ENCODE measurements around the gene FRMPD1. TPM values are rescaled to one million over a fixed set of nuclear protein-coding genes. Genes with fewer than 3 reads are reported as not detected.

The FRMPD1 gene
- total and polyA plus RNA-seq, 10 of the 15 experiments (the other 5 are each of a cell fraction or from before 2014, with no cell fraction given), result 0.01 to 0.08 (median 0.05) TPM; not detected in 6

DNA sequence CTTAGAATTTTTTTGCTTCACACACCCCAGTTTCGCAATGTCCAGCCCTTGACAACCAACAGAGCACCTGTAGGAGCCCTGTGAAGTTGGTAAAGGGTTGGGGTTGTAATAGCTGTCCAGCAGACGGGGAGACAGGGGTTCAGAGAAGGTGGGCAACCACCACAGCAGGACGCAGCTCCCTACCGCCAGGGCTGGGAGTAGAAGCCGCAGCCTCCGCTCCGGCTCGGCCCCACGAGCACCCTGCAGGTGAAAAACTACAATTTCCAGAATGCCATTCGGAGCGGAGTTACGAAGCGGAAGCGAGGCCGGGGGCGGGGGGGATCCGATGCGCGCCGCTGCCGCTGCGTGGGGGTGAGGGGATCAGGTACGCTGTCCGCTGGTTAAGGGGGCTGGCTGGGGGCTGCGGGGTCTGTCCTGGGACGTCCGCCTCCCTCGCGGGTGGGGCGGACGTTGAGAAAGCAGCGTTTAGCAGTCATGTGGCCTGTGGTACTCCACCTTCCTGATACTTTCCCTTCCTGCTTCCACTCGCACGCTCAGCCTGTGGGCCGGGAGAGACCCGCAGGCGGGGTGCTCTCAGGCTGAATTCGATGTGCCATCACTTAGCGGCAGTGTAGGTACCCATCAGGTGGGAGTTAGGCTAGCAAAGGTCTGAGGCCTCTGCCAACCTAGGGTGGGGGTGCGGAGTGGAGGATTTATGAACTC is 102.9 kb downstream of the FRMPD1 start, which contains the start of gene TRMT10B:
Gene TRMT10B (plus strand): TSS at position 317 of the 702 bp plus-strand sequence. CDS start 8,127 bp downstream, outside the sequence.
- Histone ChIP-seq H3K27me3 (replicated peaks in 1 of 2; ENCODE audit: control insufficient read depth in 2 of 2, insufficient read depth in 2 of 2, low read length in 1 of 2) (no peaks in the 10 kb centered on the region; a peak in 1 of 4 replicates), H3K36me3 (ENCODE audit: control insufficient read depth in 2 of 2, insufficient read depth in 2 of 2, low read length in 1 of 2) (no peaks in the 10 kb centered on the region), H3K4me1 (ENCODE audit: control insufficient read depth, insufficient read depth, low read length) (peaks cover 4% of the 10 kb centered on the region; the same call in 1 of the 2 replicates), H3K4me2 (ENCODE audit: control insufficient read depth, insufficient read depth) (peak within 1 kb of the TSS; percentile 89), H3K79me2 (ENCODE audit: control insufficient read depth, insufficient read depth, low read length) (peaks cover 10% of the 10 kb centered on the region), H3K9ac (ENCODE audit: control insufficient read depth, insufficient read depth, low read length) (peak within 1 kb of the TSS; percentile 91), H3K4me3 (peak within 1 kb of the TSS; percentile 92), H4K20me1 (ENCODE audit: control insufficient read depth, insufficient read depth) (no peaks in the 10 kb centered on the region), H3K9me3 (replicated peaks; ENCODE audit: control insufficient read depth, insufficient read depth, low read length) (no peaks in the 10 kb centered on the region), H3K27ac (ENCODE audit: control insufficient read depth, insufficient read depth) (peak within 1 kb of the TSS; percentile 85), H2AFZ (ENCODE audit: control insufficient read depth, low read depth, low read length) (peak within 1 kb of the TSS; percentile 98)
- FAIRE-seq (peak; percentile 64), DNase-seq (ENCODE audit: low read depth, low spot score) (peak; percentile 34), ATAC-seq (peak; percentile 97)
- CTCF ChIA-PET, result no interaction called here
- BruUV-seq (replicated peaks), result TSS peak; percentile 84
- WGBS (ENCODE audit: insufficient coverage, insufficient replicate concordance, low lambda C conversion rate, missing lambda C conversion rate), result 4% methylated on average over 31 of the region's 40 CpGs
- SMC1A ChIA-PET (ENCODE audit: uncharacterized antibody, unreplicated experiment), result interaction anchor here (0.9 to 1.0 kb wide), 3 partner anchors 14 to 336 kb away, joined by 3 read pairs; no protein-coding TSS in a partner anchor
- POLR2A ChIA-PET, result no interaction called here
- RAD21 ChIA-PET (ENCODE audit: unreplicated experiment), result no interaction called here
- in situ Hi-C loops (cut with MboI), result no loop called here
- intact Hi-C loops (cut with micrococcal nuclease; ENCODE audit: unreplicated experiment), result loop anchor here (1.0 kb wide), 1 partner anchor 151 kb away; the partner anchor contains the start of gene SLC25A51
- TF ChIP-seq MYC (IDR thresholded peaks at IDR 0.05; ENCODE audit: insufficient read depth, insufficient read length, insufficient replicate concordance, low read length, severe bottlenecking) (no peak), RBBP5 (conservative IDR thresholded peaks at IDR 0.05) (no peak), CHD4 (IDR thresholded peaks at IDR 0.05) (no peak), EED (IDR thresholded peaks at IDR 0.05; ENCODE audit: low read depth) (peak; percentile 39; the same call in 1 of the 2 replicates), ZZZ3 (IDR thresholded peaks at IDR 0.05; ENCODE audit: control insufficient read depth, insufficient read length, low read depth) (no peak), SMC3 (IDR thresholded peaks at IDR 0.05; ENCODE audit: borderline replicate concordance, low read length) (no peak), TAF1 (IDR thresholded peaks at IDR 0.05; ENCODE audit: borderline replicate concordance, low read depth, low read length) (peak; percentile 49; the same call in 1 of the 2 replicates), CEBPB (IDR thresholded peaks at IDR 0.05; ENCODE audit: borderline replicate concordance in 1 of 2, low read depth in 2 of 2, low read length in 2 of 2) (0 out of 4 replicates have a peak, but pooled peaks of 1 of the 2 experiments have one; percentile 21), CBFB (IDR thresholded peaks at IDR 0.05; ENCODE audit: low read depth) (no peak), WRNIP1 (IDR thresholded peaks at IDR 0.05; ENCODE audit: borderline replicate concordance, low read depth, low read length) (no peak), ZNF217 (IDR thresholded peaks at IDR 0.05) (no peak), RUNX3 (IDR thresholded peaks at IDR 0.05; ENCODE audit: low read length) (no peak), MEF2B (IDR thresholded peaks at IDR 0.05; ENCODE audit: partially characterized antibody, poor library complexity, severe bottlenecking) (peak; percentile 40), ZSCAN29 (IDR thresholded peaks at IDR 0.05) (no peak), BACH1 (IDR thresholded peaks at IDR 0.05; ENCODE audit: borderline replicate concordance) (no peak), RFX5 (IDR thresholded peaks at IDR 0.05; ENCODE audit: low read depth, low read length) (no peak), SUZ12 (IDR thresholded peaks at IDR 0.05; ENCODE audit: unreplicated experiment) (no peak), ZNF274 (IDR thresholded peaks at IDR 0.05; ENCODE audit: insufficient read depth, insufficient read length) (no peak)
- TF ChIP-seq, protein P1, sequence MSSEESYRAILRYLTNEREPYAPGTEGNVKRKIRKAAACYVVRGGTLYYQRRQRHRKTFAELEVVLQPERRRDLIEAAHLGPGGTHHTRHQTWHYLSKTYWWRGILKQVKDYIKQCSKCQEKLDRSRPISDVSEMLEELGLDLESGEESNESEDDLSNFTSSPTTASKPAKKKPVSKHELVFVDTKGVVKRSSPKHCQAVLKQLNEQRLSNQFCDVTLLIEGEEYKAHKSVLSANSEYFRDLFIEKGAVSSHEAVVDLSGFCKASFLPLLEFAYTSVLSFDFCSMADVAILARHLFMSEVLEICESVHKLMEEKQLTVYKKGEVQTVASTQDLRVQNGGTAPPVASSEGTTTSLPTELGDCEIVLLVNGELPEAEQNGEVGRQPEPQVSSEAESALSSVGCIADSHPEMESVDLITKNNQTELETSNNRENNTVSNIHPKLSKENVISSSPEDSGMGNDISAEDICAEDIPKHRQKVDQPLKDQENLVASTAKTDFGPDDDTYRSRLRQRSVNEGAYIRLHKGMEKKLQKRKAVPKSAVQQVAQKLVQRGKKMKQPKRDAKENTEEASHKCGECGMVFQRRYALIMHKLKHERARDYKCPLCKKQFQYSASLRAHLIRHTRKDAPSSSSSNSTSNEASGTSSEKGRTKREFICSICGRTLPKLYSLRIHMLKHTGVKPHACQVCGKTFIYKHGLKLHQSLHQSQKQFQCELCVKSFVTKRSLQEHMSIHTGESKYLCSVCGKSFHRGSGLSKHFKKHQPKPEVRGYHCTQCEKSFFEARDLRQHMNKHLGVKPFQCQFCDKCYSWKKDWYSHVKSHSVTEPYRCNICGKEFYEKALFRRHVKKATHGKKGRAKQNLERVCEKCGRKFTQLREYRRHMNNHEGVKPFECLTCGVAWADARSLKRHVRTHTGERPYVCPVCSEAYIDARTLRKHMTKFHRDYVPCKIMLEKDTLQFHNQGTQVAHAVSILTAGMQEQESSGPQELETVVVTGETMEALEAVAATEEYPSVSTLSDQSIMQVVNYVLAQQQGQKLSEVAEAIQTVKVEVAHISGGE (CRISPR knock-in tag; IDR thresholded peaks at IDR 0.05), result no peak
- TF ChIP-seq, protein P2, sequence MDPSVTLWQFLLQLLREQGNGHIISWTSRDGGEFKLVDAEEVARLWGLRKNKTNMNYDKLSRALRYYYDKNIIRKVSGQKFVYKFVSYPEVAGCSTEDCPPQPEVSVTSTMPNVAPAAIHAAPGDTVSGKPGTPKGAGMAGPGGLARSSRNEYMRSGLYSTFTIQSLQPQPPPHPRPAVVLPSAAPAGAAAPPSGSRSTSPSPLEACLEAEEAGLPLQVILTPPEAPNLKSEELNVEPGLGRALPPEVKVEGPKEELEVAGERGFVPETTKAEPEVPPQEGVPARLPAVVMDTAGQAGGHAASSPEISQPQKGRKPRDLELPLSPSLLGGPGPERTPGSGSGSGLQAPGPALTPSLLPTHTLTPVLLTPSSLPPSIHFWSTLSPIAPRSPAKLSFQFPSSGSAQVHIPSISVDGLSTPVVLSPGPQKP (IDR thresholded peaks at IDR 0.05; ENCODE audit: low read depth, low read length), result 0 out of 2 replicates have a peak, but pooled peaks have one; percentile 25
- TF ChIP-seq, protein P3, sequence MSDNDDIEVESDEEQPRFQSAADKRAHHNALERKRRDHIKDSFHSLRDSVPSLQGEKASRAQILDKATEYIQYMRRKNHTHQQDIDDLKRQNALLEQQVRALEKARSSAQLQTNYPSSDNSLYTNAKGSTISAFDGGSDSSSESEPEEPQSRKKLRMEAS (IDR thresholded peaks at IDR 0.05; ENCODE audit: low read depth, low read length), result no peak

All from GM12878 (cell line).